HEK293 (cell line): ENCODE results near the gene C2CD3.

Experiments used
- CTCF ChIP-seq: fragments of 450-650 bp; formaldehyde crosslinking; IDR thresholded peaks from 2 replicates; pipeline ENCODE4 v1.5.1; 2016; ENCODE audit warnings: missing biosample characterization, missing genetic modification characterization
- YY1 ChIP-seq: fragments of 450-650 bp; formaldehyde crosslinking; IDR thresholded peaks from 2 replicates; pipeline ENCODE4 v1.5.1; 2018; ENCODE audit warnings: missing biosample characterization, missing genetic modification characterization

DNA sequence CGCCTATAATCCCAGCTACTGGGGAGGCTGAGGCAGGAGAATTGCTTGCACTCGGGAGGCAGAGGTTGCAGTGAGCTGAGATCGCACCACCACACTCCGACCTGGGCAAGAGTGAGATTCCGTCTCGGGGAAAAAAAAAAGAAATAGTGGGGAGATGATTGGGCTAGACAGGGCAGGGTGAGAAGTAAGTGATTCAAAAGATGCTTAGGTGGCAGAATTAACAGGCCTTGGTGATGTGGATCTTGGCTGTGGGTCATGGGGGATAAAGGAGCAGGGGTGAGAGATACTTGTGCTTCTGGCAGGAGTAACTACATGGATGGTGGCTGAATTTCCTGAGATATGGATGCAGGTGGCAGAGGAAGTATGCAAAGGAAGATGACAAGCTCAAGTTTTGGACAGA is 148.8 kb downstream of the C2CD3 start:
- TF ChIP-seq CTCF (tag by site-specific recombination) (no peak), YY1 (no peak)
